A549 treated with CORT108297 at 1 μM for 4 hours (cell line): ENCODE results near the gene RPL22L1. TPM values are rescaled to one million over a fixed set of nuclear protein-coding genes. Genes with fewer than 3 reads are reported as not detected.

Experiments
- total RNA-seq: library from RNA; stranded (reverse); fragments of 200-300 nt; extraction: Qiagen RNA extraction; gene quantifications from 5 replicates; pipeline ENCODE4 v1.2.3, GENCODE V29; 2022

Gene RPL22L1
- 235 to 309 TPM (median 250 TPM) in 5 replicates for total RNA-seq

DNA sequence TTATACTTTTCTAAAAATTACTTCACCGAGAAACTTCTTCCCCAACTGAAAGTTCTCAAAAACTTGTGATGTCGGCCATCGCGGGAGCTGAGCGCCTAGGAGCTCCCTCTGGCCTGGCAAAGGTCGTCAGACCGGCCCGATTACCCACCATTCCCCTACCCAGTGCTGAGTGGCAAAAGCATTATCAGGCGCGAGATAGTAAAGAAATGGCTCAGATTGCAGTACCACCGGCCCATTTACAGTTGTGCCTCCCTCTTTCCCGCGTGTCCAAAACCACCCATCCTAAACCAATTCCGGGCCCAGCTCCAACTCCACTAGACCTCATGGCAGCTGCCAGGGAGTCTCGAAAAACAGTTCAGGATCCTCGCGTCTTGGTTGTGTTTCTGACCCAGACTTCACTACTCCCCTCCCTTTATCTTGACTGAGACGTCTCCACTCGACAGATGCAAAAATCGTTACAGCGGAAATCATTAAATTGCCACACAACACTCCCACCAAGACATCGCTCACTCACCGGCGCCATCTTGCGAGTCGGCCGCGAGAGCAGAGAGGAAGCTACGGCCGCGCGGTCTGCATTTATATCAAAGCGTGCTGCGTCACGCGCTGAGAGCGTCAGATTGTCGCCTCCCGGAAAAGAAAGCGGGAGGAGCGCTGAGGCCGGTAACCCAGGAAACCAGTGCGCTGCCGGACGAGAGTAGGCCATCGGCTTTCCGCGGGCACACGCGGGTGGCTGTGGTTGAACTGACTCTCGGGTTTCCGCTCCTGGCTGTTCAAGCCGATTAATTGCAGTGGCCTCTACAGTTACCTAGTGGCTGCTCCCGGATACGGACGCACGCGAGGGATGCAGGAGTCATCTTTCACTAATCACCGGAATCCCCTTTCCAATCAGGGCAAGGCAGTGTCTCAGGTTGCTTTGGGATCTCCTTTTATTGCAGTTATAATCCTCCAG, at the start of gene RPL22L1:
TSS of gene RPL22L1 (minus strand) at position 551 of the 949 bp plus-strand sequence. CDS start at position 523, 28 bp downstream.

DNA sequence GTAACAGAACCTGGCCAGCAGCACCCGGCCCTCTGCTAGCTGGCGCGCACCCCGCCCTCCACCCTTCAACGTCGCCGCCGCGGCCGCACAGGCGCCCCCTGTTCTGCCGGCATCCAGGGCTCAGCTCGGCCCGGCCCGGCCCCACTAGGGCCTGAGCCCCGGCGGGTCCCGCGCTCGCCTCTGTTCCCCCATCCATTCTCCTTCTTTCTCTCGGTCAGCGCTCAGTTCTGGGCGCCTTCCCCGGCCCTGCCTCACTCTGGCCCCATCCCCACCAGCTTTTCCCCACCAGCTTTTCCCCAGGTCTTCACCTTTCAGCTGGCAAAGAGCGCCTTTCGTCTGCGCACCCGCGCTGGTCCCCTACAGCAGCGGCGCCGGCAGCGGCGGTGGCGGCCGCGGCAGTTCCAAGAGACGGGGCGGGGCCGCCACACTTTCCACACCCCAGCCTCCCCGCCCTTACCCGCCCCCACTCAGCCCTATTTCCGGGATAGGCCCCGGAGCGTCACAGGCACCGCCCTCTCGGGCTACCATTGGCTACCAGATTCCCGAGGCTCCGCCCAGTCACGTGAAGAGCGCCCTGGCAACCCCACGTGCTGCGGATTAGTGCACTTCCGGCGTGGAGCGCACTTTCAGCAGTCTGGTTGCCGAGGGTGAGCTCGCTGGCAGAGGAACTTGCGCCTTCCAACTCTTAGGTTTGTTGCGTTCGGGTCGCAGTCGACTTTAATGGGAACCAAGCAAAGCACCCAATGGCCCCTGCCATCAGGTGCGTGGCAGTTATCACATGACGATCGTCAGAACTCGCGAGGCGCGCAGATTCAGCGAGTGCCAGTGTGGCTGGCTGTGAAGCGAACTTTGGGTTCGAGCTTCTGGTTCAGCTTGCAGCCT, 38.5 kb upstream of the RPL22L1 start, which contains the start of gene EIF5A2:
TSS of gene EIF5A2 (minus strand) at position 403 of the 882 bp plus-strand sequence. CDS start 831 bp downstream, outside the sequence.

Other genes starting within 250 kb of the RPL22L1 start
- gene EIF5A2, start 38.4 kb upstream of the RPL22L1 start, total RNA-seq = 10.7 to 14.8 TPM (median 13.2 TPM) in 5 replicates
- gene SLC2A2, start 156.5 kb upstream of the RPL22L1 start, total RNA-seq = not detected in 5 replicates